Activated naive CD8-positive, alpha-beta T cell treated with anti-CD3 and anti-CD28 coated beads, Interleukin-2, amount 10 ng/mL, durations not matched to agents 7 days and 5 days (primary cell): ENCODE measurements around the gene TMEM79. TPM values are rescaled to one million over a fixed set of nuclear protein-coding genes. Genes with fewer than 3 reads are reported as not detected.

Experiments used
- ATAC-seq: fragments of 150-1000 bp; cut with Tn5 transposase; one replicate; pipeline ENCODE4 v1.10.0; 2021; ENCODE audit warnings: low read depth, moderate library complexity
- POLR2A ChIA-PET: fragments of 350-600 bp; sonication (Branson Sonifier 250); formaldehyde crosslinking; loops from one replicate; lab custom pipeline; 2021; ENCODE audit warnings: antibody characterized with exemption; lab: Charles Lee
- DNase-seq: peaks from one replicate; pipeline ENCODE4 v3.0.0; 2021
- H3K27ac Mint-ChIP-seq: one replicate; pipeline ENCODE4 v1.8.0; 2022; ENCODE audit warnings: mild to moderate bottlenecking, mixed read lengths
- H3K27me3 Mint-ChIP-seq: one replicate; pipeline ENCODE4 v1.8.0; 2022; ENCODE audit warnings: mild to moderate bottlenecking, moderate library complexity, mixed read lengths
- H3K36me3 Mint-ChIP-seq: one replicate; pipeline ENCODE4 v1.8.0; 2021; ENCODE audit warnings: mild to moderate bottlenecking, mixed read lengths
- H3K4me1 Mint-ChIP-seq: one replicate; pipeline ENCODE4 v1.8.0; 2021; ENCODE audit warnings: mixed read lengths
- H3K4me3 Mint-ChIP-seq: one replicate; pipeline ENCODE4 v1.8.0; 2022; ENCODE audit warnings: mild to moderate bottlenecking, moderate library complexity, mixed read lengths
- H3K9me3 Mint-ChIP-seq: one replicate; pipeline ENCODE4 v1.8.0; 2021; ENCODE audit warnings: mixed read lengths
- total RNA-seq, 2 experiments: library from RNA; stranded (reverse); gene quantifications; one replicate each; pipeline ENCODE4 v1.2.3, GENCODE V29; 2021

Gene TMEM79
- total RNA-seq, 2 experiments from 2014 or later, result 12.3 to 12.8 TPM

DNA sequence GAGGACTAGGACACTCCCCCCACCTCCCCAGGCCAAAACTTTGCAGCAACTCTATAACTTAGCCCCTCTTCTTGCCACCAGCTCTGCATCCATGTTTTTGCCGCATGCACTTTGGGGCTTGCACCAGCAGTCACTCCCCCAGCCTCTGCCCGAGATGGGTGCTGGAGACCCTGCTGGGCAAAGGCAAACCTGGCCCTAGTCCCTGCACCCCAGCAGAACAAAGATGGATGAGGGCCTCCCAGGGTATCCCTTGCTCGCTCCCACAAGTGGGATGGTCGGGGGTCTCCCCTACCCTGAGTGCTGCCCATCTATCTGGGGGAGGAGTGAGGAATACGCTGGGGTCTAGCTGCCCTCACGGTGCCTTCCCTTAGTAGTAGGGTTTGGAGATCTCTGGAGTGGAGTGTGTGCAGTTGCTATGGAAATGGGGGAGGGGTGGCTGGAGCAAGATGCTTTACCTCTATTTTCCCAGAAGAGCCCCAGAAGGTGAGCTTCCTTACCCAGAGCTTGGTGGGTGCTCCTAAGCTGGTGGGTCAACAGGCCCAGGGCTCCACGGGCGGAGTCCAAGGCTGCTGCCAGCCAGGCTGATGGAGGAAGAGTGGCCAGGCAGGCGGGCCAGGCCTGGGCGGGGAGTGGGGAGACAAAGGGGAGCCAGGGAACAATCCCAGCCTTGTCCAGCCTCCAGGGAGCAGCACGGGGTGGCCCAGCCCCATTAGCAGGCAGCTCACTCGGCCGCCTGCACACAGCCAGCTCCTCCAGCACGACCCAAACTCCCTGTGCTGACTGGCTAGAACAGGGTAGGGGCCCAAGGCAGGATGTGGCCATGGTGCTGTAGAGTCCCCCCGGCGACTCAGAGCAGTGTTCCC is 36.4 kb upstream of the TMEM79 start, which contains the start of gene PAQR6:
Gene PAQR6, minus strand, starts transcription at position 597 of the 863 bp plus-strand sequence. CDS start 1,325 bp downstream, outside the sequence.
- H3K27me3 Mint-ChIP-seq, result no peaks in the 10 kb centered on the region
- no peaks in the 10 kb centered on the region for H3K9me3 Mint-ChIP-seq
- DNase-seq (no peak), ATAC-seq (no peak)
- H3K27ac Mint-ChIP-seq, result peak within 1 kb of the TSS; percentile 60
- H3K4me1 Mint-ChIP-seq, result peaks cover 41% of the 10 kb centered on the region
- H3K4me3 Mint-ChIP-seq, result no peak within 1 kb of the TSS
- H3K36me3 Mint-ChIP-seq, result peaks cover 7% of the 10 kb centered on the region
- POLR2A ChIA-PET, result interaction anchor here (0.5 to 2.9 kb wide), 2 partner anchors 35 to 98 kb away, joined by 4 to 15 read pairs; partner anchors contain the start of gene SMG5

DNA sequence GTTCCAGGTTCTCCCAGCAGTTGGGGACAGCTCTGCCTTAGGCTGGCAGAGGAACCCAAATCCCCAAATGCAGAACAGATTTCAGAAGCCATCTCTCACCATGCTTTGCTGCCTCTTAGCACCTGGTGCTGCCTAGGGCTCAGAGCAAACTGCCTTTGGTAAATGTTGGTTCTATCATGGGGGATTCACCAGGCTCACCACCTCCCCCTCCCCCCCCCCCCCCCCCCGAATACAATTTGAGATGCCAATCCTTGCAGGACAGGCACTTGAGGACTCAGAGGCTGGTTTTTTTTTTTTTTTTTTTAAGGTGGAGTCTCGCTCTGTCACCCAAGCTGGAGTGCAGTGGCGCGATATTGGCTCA is 35.8 kb upstream of the TMEM79 start:
- H3K4me1 Mint-ChIP-seq, result peaks cover 43% of the 10 kb centered on the region
- peak overlapping the region; percentile 60 for H3K27ac Mint-ChIP-seq

DNA sequence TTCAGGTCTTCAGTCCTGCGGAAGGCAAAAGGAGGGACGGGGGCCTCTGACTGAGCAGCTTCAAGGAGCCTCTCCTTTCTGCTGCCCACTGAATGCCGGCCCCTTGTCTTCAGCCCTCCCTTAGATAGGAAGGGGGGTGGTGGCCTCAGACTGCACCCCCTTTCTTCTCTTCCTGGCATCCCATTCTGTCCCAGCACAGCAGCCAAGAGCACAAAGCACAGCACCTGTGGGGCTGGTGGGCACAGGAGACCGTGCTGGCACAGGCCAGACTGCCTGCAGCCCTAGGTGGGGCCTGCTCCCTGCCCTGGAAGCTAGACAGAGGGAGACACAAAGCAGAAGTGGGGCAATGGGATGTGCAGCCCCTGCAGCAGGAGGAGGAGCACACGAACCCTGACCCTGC is 34.5 kb upstream of the TMEM79 start:
- no peaks in the 10 kb centered on the region for H3K27me3 Mint-ChIP-seq
- DNase-seq, result no peak
- no peak overlapping the region for H3K27ac Mint-ChIP-seq
- ATAC-seq, result no peak
- H3K9me3 Mint-ChIP-seq, result no peaks in the 10 kb centered on the region
- H3K4me1 Mint-ChIP-seq, result peaks cover 33% of the 10 kb centered on the region
- H3K4me3 Mint-ChIP-seq, result no peak overlapping the region
- POLR2A ChIA-PET, result no interaction called here
- peaks cover 15% of the 10 kb centered on the region for H3K36me3 Mint-ChIP-seq

More for the DNA sequence above, 35.8 kb upstream of the TMEM79 start:
- Mint-ChIP-seq H3K27me3 (no peaks in the 10 kb centered on the region), H3K4me3 (no peak overlapping the region), H3K9me3 (no peaks in the 10 kb centered on the region), H3K36me3 (peaks cover 11% of the 10 kb centered on the region)
- POLR2A ChIA-PET, result no interaction called here
- no peak for DNase-seq
- no peak for ATAC-seq

DNA sequence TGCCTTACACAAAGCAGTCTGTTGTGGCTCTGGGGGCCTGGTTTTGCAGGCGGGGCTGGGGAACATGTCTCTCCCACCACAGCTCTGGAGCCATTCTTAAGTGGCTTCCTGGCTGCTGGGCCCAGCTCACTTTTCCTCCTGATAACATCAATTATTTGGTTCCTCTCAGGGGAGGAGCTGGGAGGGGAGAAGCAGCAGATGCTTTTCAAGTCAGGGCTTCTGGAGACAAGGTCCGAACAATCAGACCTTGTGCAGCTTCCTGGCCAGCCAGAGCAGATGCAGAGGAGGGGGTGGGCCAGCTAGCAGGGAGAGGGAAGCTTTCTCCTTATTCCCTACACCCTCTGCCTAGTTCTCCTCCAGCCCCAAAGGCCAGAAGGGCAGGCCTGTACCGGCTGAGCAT is 32.6 kb upstream of the TMEM79 start:
- ATAC-seq (peak; percentile 46), DNase-seq (no peak)
- Mint-ChIP-seq H3K4me1 (peaks cover 26% of the 10 kb centered on the region), H3K9me3 (no peaks in the 10 kb centered on the region), H3K4me3 (peak overlapping the region; percentile 30), H3K36me3 (peaks cover 21% of the 10 kb centered on the region), H3K27me3 (no peaks in the 10 kb centered on the region), H3K27ac (peak overlapping the region; percentile 76)
- POLR2A ChIA-PET, result interaction anchor here (0.8 to 2.0 kb wide), 4 partner anchors 8 to 31 kb away, joined by 3 to 13 read pairs (median 3); partner anchors contain the start of gene SMG5

DNA sequence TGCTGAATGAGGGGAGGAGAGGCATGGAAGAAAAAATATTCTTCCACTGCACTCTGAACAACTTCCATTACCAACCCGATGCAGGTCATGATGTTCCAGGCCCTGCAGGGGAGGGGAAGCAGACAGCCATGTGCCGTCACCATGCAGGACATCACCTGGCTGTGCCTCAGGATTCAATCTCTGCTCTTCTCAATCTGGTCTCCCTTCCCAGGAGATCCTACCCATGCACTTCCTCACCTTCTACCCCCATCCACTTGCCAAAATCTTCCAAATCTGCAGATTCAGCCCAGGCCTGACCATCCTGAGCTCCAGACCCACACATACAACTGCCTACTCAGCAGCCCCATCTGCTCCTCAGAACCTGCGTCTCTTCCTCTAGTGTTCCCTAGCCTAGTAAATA is 30.5 kb upstream of the TMEM79 start:
- Mint-ChIP-seq H3K4me3 (no peak overlapping the region), H3K9me3 (no peaks in the 10 kb centered on the region), H3K27me3 (no peaks in the 10 kb centered on the region), H3K27ac (peak overlapping the region; percentile 22), H3K36me3 (peaks cover 37% of the 10 kb centered on the region), H3K4me1 (peaks cover 37% of the 10 kb centered on the region)
- DNase-seq (no peak), ATAC-seq (no peak)
- POLR2A ChIA-PET, result no interaction called here

DNA sequence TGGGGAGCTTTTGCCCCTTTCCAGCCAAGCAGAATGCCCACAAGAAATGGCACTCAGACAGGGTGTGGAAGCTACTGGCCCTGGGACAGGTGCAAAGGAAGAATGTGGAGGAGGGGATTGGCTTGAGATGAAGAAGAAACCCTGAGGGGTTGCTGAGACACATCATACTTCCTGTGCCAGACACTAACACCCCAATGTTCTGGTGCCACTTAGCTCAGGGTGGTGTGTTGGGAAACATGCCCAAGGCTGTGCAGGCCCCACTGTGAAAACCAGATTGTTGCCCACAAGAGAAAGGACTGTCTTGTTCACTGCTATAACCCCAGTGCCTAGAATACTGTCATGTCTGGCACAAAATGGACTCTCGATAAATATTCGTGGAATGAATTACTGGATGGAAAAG is 26.4 kb upstream of the TMEM79 start:
- peak overlapping the region; percentile 37 for H3K4me3 Mint-ChIP-seq
- H3K36me3 Mint-ChIP-seq, result peaks cover 40% of the 10 kb centered on the region
- H3K9me3 Mint-ChIP-seq, result no peaks in the 10 kb centered on the region
- no peaks in the 10 kb centered on the region for H3K27me3 Mint-ChIP-seq
- no peak for DNase-seq
- H3K4me1 Mint-ChIP-seq, result peaks cover 19% of the 10 kb centered on the region
- POLR2A ChIA-PET, result interaction anchor here (0.8 to 1.2 kb wide), 4 partner anchors 12 to 26 kb away, joined by 3 to 6 read pairs (median 4); no protein-coding TSS in a partner anchor
- peak; percentile 32 for ATAC-seq
- H3K27ac Mint-ChIP-seq, result peak overlapping the region; percentile 81

DNA sequence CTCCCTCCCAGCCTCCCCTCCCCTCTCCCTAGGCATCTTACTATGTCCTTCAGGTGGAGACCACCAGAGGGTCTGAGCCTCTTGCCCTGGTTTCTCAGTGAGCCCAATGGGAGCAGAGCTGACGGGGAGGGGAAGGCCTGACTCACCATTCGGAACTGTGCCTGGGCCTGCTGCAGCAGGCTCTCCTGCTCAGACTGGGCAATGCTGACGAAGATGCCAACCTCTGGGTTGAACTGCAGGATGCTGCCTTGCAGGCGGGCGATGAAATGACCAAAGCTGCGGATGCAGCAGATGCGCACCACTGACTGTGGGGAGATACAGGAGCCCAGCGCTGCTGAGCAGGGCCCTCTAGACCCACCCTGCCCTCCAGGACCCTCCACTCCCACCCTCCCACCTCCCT is 25.3 kb upstream of the TMEM79 start:
- H3K4me3 Mint-ChIP-seq, result no peak overlapping the region
- POLR2A ChIA-PET, result interaction anchor here (1.9 kb wide), 1 partner anchor 13 kb away, joined by 7 read pairs; no protein-coding TSS in a partner anchor
- H3K27ac Mint-ChIP-seq, result no peak overlapping the region
- H3K27me3 Mint-ChIP-seq, result no peaks in the 10 kb centered on the region
- H3K9me3 Mint-ChIP-seq, result no peaks in the 10 kb centered on the region
- peaks cover 37% of the 10 kb centered on the region for H3K36me3 Mint-ChIP-seq
- ATAC-seq (no peak), DNase-seq (no peak)
- peaks cover 18% of the 10 kb centered on the region for H3K4me1 Mint-ChIP-seq

DNA sequence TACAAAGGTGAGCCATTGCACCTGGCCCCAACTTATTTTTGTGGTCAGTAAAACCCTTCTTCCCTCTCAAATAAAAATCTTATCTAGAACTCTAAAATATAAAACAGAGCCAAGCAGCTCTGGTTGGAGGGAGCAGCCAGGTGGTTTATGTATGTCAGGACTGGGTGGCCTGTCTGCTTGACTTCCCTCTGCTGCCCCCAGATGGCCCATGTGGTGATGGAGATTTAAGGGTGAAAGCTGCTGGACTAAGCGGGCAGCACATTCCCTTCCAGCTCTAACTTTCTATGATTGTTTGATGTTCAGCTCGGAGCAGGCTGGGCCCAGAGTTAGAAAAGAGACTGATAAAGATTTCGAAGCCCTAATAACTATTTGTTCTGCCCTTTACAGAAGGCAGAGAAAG is 24.3 kb upstream of the TMEM79 start:
- H3K27me3 Mint-ChIP-seq, result no peaks in the 10 kb centered on the region
- ATAC-seq, result no peak
- H3K36me3 Mint-ChIP-seq, result peaks cover 38% of the 10 kb centered on the region
- H3K4me3 Mint-ChIP-seq, result no peak overlapping the region
- no peak for DNase-seq
- H3K9me3 Mint-ChIP-seq, result no peaks in the 10 kb centered on the region
- POLR2A ChIA-PET, result interaction anchor here (1.3 to 1.9 kb wide), 2 partner anchors 14 to 65 kb away, joined by 3 to 7 read pairs; no protein-coding TSS in a partner anchor
- H3K27ac Mint-ChIP-seq, result no peak overlapping the region
- H3K4me1 Mint-ChIP-seq, result peaks cover 18% of the 10 kb centered on the region

DNA sequence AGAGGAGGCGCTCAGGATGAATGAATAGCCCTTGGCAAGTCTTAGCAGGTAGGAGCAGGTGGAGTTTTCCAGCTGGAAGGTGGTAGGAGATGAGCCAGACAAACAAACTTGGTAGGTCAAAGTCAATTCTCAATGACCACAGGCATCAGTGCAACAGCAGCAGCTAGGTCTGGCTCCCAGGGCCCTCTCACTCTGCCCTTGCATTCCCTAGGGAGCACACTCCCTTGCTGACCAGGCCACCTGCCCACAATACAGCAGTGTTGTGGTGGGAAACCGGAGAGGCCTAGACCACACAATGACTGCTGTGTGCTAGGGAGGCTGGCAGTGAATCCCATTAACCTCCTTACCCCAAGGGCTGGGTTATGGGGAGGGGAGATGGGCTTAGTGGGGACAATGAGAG is 23.2 kb upstream of the TMEM79 start:
- peaks cover 16% of the 10 kb centered on the region for H3K4me1 Mint-ChIP-seq
- POLR2A ChIA-PET, result interaction anchor here (1.9 kb wide), 1 partner anchor 15 kb away, joined by 7 read pairs; no protein-coding TSS in a partner anchor

DNA sequence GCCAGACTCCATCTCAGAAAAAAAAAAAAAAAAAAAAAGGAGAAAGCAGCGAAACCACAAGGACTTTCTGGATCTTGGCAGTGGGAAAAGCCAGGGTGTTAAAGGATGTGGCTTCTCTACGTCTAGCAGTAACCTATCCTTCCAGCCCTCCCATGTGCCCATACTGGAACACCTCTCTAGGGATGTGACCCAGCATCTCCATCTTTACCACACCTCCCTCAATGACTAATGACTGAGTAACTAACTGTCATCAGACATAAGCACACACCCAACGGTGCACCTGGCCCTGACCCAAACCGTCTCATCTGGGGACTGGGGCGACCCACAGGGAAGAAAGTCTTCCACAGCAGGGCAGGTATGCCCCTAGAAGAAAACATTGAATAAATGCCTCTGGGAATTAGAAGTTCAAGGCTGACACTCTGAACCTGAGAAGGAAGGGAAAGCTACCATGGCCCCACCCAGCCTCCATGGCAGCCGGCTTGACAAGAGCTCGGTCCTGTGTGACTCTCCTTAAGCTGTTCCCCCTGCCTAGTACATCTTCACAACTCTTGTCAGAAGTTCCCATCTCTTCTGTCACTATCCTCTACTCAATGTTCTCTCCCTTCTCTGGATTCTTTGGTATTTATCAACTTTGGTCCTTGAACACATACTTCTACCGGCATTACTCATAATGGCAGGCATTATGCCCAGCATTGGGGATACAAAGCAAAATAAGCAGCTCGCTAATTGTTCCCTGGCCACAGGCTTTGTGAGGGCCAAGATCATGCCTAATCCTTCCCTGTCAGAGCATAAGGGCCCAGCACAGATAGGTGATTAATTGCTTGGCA is 21.5 kb upstream of the TMEM79 start:
- ATAC-seq (no peak), DNase-seq (no peak)
- peaks cover 4% of the 10 kb centered on the region for H3K4me1 Mint-ChIP-seq
- POLR2A ChIA-PET, result interaction anchor here (1.7 kb wide), 1 partner anchor 20 kb away, joined by 9 read pairs; the partner anchor contains the start of gene SMG5
- no peaks in the 10 kb centered on the region for H3K9me3 Mint-ChIP-seq
- H3K27me3 Mint-ChIP-seq, result no peaks in the 10 kb centered on the region
- peaks cover 48% of the 10 kb centered on the region for H3K36me3 Mint-ChIP-seq
- H3K4me3 Mint-ChIP-seq, result no peak overlapping the region
- H3K27ac Mint-ChIP-seq, result no peak overlapping the region

More for the DNA sequence above, 23.2 kb upstream of the TMEM79 start:
- peak overlapping the region; percentile 37 for H3K27ac Mint-ChIP-seq
- H3K27me3 Mint-ChIP-seq, result no peaks in the 10 kb centered on the region
- no peak for ATAC-seq
- H3K4me3 Mint-ChIP-seq, result no peak overlapping the region
- H3K9me3 Mint-ChIP-seq, result no peaks in the 10 kb centered on the region
- DNase-seq, result no peak
- H3K36me3 Mint-ChIP-seq, result peaks cover 44% of the 10 kb centered on the region

DNA sequence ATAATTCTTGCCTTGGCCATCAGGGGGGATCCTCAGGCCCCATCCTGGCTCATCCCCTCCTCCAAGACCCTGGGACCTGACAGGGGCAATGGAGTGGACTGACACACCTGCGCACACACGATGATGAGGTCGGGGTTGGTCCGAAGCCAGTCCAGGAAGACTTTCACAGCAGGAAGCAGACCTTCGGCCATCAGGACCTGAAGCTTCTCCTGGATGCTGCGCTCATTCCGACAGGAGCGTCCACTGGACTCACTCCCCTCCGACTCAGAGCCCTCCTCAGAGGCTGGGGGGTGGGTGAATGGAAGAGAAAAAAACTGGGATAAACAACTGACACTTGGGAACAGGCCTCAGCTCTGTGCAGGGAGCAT is 20.9 kb upstream of the TMEM79 start:
- ATAC-seq (no peak), DNase-seq (no peak)
- H3K4me1 Mint-ChIP-seq, result peaks cover 1% of the 10 kb centered on the region
- H3K9me3 Mint-ChIP-seq, result no peaks in the 10 kb centered on the region
- H3K27me3 Mint-ChIP-seq, result no peaks in the 10 kb centered on the region
- H3K36me3 Mint-ChIP-seq, result peaks cover 44% of the 10 kb centered on the region
- POLR2A ChIA-PET, result interaction anchor here (0.6 to 1.7 kb wide), 3 partner anchors 19 to 74 kb away, joined by 4 to 9 read pairs (median 5); partner anchors contain the start of gene SMG5
- no peak overlapping the region for H3K4me3 Mint-ChIP-seq
- H3K27ac Mint-ChIP-seq, result no peak overlapping the region

DNA sequence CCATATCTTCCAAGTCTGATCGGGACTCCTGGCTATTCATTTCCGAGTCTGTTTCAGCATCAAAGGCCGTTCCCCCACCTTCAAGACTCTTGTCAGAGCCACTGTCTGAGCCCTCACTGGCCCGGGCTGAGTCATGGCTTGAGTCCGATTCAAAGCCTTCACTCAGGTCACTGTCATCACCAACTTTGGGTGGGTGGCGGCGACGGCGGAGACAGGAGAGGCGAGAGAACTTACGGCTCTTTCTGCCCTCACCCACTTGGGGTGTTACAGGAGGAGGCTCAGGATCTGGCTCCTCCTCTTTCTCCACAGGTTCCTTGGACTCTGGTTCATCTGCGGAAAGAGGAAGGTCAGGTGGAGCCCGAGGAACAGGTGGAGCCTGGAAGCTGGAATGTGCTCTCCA is 18.1 kb upstream of the TMEM79 start:
- H3K27ac Mint-ChIP-seq, result no peak overlapping the region
- peaks cover 40% of the 10 kb centered on the region for H3K36me3 Mint-ChIP-seq
- no peaks in the 10 kb centered on the region for H3K9me3 Mint-ChIP-seq
- DNase-seq, result no peak
- H3K4me1 Mint-ChIP-seq, result peaks cover 1% of the 10 kb centered on the region
- no peak for ATAC-seq
- no peaks in the 10 kb centered on the region for H3K27me3 Mint-ChIP-seq
- POLR2A ChIA-PET, result no interaction called here
- H3K4me3 Mint-ChIP-seq, result no peak overlapping the region

DNA sequence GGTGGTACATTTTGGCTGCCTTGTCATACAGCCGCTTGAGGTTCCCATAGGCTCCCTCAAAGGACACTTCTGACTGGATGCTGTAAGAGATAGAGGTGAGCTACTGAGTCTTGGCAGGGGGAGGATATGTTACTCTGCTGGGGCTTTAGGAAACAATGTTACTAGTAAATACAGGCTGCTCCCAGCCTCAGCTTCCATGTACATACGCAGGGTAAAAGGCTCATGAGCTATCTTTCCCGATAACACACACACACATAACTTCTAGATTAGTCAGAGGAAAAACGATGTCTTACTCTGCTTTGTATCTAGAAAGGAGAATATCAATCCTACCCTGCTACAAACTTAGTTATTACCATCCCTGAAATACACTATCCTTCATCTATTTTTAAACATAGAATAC is 15.8 kb upstream of the TMEM79 start:
- Mint-ChIP-seq H3K4me3 (no peak overlapping the region), H3K4me1 (peaks cover 1% of the 10 kb centered on the region), H3K36me3 (peaks cover 51% of the 10 kb centered on the region), H3K27ac (no peak overlapping the region), H3K27me3 (no peaks in the 10 kb centered on the region), H3K9me3 (no peaks in the 10 kb centered on the region)
- POLR2A ChIA-PET, result interaction anchor here (1.2 kb wide), 1 partner anchor 14 kb away, joined by 3 read pairs; the partner anchor contains the start of gene SMG5
- no peak for ATAC-seq
- DNase-seq, result no peak
